GM12878 (cell line): ENCODE data around the gene MIER3. TPM values are rescaled to one million over a fixed set of nuclear protein-coding genes. Genes with fewer than 3 reads are reported as not detected.

Experiments used
- BMI1 ChIP-seq: fragments of 450-650 bp; IDR thresholded peaks from 2 replicates; pipeline ENCODE4 v1.6.1; 2016; ENCODE audit warnings: mild to moderate bottlenecking, moderate library complexity, borderline replicate concordance
- E2F8 ChIP-seq: fragments of 450-650 bp; IDR thresholded peaks from 2 replicates; pipeline ENCODE4 v1.6.1; 2018; ENCODE audit warnings: mild to moderate bottlenecking, low read depth, moderate library complexity; ENCODE audit not compliant: partially characterized antibody
- IRF3 ChIP-seq: fragments of 450-650 bp; IDR thresholded peaks from 2 replicates; pipeline ENCODE4 v1.6.1; 2014; ENCODE audit warnings: mild to moderate bottlenecking
- polyA plus RNA-seq, 11 experiments: library from polyadenylated mRNA; depleted of rRNA in 4 of 11; unstranded in 6 of 11; stranded (reverse) in 5 of 11; fragments of >200 nt; fragmentation: Nextera tagmentation in 4 of 11; fragmentation: Illumina TruSeq in 1 of 11; extraction: Ambion mirVana in 4 of 11; extraction: Trizol in 1 of 11; gene quantifications; 1 replicate in 1 of 11; 2 replicates in 10 of 11; pipeline versions ENCODE4 v1.2.1 to v1.2.3, GENCODE V29; 2011 to 2016; ENCODE audit warnings: inconsistent platforms in 2 of 11, missing spikeins in 2 of 11, low read depth in 1 of 11
- total RNA-seq, 4 experiments: library from RNA; depleted of rRNA in 3 of 4; stranded (reverse); fragments of >200 nt in 3 of 4; fragmentation: Illumina TruSeq in 1 of 4; extraction: Trizol in 1 of 4; gene quantifications; 2 replicates each; pipeline versions ENCODE4 v1.2.1 to v1.2.3, GENCODE V29; 2013 to 2021
- TF ChIP-seq, protein P1 (sequence below): IDR thresholded peaks from 2 replicates; pipeline ENCODE4 v1.6.1; 2012; ENCODE audit warnings: low read depth, low read length, improper control_type of control experiment

The MIER3 gene
- total and polyA plus RNA-seq, 10 of the 15 experiments (the other 5 are each of a cell fraction or from before 2014, with no cell fraction given) = 2.9 to 14.6 (median 7.2) TPM

GRCh38 chr5:56909294-56910209 is 42.4 kb downstream of the MIER3 start, which contains the start of gene SETD9 (continued):
- TF ChIP-seq BMI1 = no peak
- TF ChIP-seq E2F8 = no peak
- TF ChIP-seq, protein P1, sequence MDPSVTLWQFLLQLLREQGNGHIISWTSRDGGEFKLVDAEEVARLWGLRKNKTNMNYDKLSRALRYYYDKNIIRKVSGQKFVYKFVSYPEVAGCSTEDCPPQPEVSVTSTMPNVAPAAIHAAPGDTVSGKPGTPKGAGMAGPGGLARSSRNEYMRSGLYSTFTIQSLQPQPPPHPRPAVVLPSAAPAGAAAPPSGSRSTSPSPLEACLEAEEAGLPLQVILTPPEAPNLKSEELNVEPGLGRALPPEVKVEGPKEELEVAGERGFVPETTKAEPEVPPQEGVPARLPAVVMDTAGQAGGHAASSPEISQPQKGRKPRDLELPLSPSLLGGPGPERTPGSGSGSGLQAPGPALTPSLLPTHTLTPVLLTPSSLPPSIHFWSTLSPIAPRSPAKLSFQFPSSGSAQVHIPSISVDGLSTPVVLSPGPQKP = no peak
- TF ChIP-seq IRF3 = no peak
